ENCODE results near the gene RAD51B. TPM values are rescaled to one million over a fixed set of nuclear protein-coding genes. Genes with fewer than 3 reads are reported as not detected.

The RAD51B gene
- total and polyA plus RNA-seq, 4 donors, result 2.5 to 95.0 (median 9.6) TPM

DNA sequence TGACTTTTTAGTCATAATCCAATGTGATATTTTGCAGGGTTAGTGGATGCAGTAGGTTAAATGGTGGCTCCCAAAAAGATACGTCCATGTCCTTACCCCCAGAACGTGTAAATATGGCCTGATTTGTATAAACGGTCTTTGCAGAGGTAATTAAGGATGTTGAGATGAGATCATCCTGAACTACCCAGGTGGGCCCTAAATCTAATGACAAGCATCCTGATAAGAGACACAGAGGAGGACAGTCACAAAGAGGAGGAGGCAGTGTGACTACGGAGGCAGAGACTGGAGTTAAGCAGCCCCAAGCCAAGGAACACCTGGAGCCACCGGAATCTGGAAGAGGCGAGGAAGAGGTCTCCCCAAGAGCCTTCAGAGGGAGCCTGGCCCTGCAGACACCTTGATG is 679.9 kb downstream of the RAD51B start:
- WGBS, 2 donors, result 90 to 95% methylated on average over 6 of the region's 6 CpGs
- ATAC-seq (ENCODE audit: insufficient read depth, low FRiP score) (no peak), DNase-seq (no peak)
- no peaks in the 10 kb centered on the region for H3K36me3 ChIP-seq (ENCODE audit: control insufficient read depth in 4 of 4, insufficient read depth in 4 of 4, low read length in 4 of 4)
- no peak overlapping the region for H3K9ac ChIP-seq (ENCODE audit: insufficient read depth in 1 of 2, low read length in 2 of 2)
- H3K27me3 ChIP-seq (ENCODE audit: control insufficient read depth in 3 of 3, insufficient read depth in 3 of 3, low read length in 2 of 3), result no peaks in the 10 kb centered on the region
- peaks cover 0 to 47% (median 9%) of the 10 kb centered on the region in 5 donors for H3K4me1 ChIP-seq (ENCODE audit: control insufficient read depth in 5 of 5, insufficient read depth in 5 of 5, low read length in 5 of 5)
- H3K9me3 ChIP-seq (ENCODE audit: control insufficient read depth in 4 of 4, insufficient read depth in 3 of 4, low read length in 3 of 4), result peaks cover 0 to 1% (median 0%) of the 10 kb centered on the region in 4 donors
- TF ChIP-seq, protein P1, sequence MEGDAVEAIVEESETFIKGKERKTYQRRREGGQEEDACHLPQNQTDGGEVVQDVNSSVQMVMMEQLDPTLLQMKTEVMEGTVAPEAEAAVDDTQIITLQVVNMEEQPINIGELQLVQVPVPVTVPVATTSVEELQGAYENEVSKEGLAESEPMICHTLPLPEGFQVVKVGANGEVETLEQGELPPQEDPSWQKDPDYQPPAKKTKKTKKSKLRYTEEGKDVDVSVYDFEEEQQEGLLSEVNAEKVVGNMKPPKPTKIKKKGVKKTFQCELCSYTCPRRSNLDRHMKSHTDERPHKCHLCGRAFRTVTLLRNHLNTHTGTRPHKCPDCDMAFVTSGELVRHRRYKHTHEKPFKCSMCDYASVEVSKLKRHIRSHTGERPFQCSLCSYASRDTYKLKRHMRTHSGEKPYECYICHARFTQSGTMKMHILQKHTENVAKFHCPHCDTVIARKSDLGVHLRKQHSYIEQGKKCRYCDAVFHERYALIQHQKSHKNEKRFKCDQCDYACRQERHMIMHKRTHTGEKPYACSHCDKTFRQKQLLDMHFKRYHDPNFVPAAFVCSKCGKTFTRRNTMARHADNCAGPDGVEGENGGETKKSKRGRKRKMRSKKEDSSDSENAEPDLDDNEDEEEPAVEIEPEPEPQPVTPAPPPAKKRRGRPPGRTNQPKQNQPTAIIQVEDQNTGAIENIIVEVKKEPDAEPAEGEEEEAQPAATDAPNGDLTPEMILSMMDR (IDR thresholded peaks at IDR 0.05; ENCODE audit: control extremely low read depth, extremely low read depth), result no peak
- no peak overlapping the region for H3K4me3 ChIP-seq
- no peak overlapping the region for H3K27ac ChIP-seq (ENCODE audit: low read depth in 1 of 2, low read length in 1 of 2)

DNA sequence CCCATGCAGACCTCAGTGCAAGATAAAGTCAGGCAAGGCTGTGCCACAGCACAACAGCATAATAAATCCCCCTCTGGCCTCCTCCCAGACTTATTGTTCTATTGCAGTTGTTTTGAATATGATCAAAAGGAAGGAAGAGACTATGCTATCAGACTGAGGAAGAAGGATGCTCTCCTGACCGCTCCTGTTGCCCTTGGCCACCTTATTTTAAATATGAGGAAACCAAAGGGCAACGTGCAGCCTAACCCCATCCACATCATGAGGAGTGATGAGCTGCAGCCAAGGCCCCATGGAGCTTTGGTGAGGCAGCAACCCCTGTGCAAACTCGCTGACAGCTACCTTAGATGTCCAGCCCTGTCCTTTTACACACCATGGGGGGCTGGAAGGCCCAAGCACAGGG is 681.6 kb downstream of the RAD51B start:
- H3K4me3 ChIP-seq, result no peak overlapping the region
- no peaks in the 10 kb centered on the region for H3K36me3 ChIP-seq (ENCODE audit: control insufficient read depth in 4 of 4, insufficient read depth in 4 of 4, low read length in 4 of 4)
- no peak overlapping the region for H3K9ac ChIP-seq (ENCODE audit: insufficient read depth in 1 of 2, low read length in 2 of 2)
- no peak for ATAC-seq (ENCODE audit: insufficient read depth, low FRiP score)
- peaks cover 0 to 46% (median 19%) of the 10 kb centered on the region in 5 donors for H3K4me1 ChIP-seq (ENCODE audit: control insufficient read depth in 5 of 5, insufficient read depth in 5 of 5, low read length in 5 of 5)
- WGBS, 2 donors, result 67 to 84% methylated on average over 3 of the region's 3 CpGs
- peak overlapping the region in 1 of 2 donors; percentile 23 for H3K27ac ChIP-seq (ENCODE audit: low read depth in 1 of 2, low read length in 1 of 2)
- TF ChIP-seq, protein P1 (IDR thresholded peaks at IDR 0.05; ENCODE audit: control extremely low read depth, extremely low read depth), result no peak
- H3K27me3 ChIP-seq (ENCODE audit: control insufficient read depth in 3 of 3, insufficient read depth in 3 of 3, low read length in 2 of 3), result no peaks in the 10 kb centered on the region
- DNase-seq, result peak in 2 of 3 donors; percentile 51 to 57
- peaks cover 0 to 1% (median 0%) of the 10 kb centered on the region in 4 donors for H3K9me3 ChIP-seq (ENCODE audit: control insufficient read depth in 4 of 4, insufficient read depth in 3 of 4, low read length in 3 of 4)

DNA sequence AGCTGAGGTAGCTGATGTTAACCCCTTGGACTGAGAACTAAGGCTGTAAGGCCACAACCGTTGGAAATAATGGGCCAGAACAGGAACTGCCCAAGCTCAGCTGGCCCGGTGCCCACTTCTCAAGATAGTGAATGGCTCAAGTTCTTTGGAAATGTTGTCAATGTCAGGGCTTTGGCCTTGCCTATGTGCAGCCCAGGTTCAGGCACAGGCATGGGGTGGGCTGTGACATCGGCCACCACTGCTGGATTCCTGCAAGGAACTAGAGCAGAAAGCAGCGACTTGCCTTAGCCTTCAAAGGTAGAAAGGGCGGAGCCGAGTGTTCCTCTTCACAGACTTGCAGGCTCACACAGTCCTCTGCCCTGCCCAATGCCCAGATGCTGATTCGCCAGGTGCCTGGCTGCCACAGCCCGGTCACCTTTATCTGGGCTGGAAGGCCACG is 682.1 kb downstream of the RAD51B start:
- TF ChIP-seq, protein P1 (IDR thresholded peaks at IDR 0.05; ENCODE audit: control extremely low read depth, extremely low read depth), result no peak
- WGBS, 2 donors, result 83% methylated on average over 9 of the region's 9 CpGs
- Histone ChIP-seq H3K27ac (ENCODE audit: low read depth in 1 of 2, low read length in 1 of 2) (peak overlapping the region in 1 of 2 donors; percentile 23), H3K4me1 (ENCODE audit: control insufficient read depth in 5 of 5, insufficient read depth in 5 of 5, low read length in 5 of 5) (peaks cover 0 to 50% (median 23%) of the 10 kb centered on the region in 5 donors), H3K4me3 (no peak overlapping the region), H3K9ac (ENCODE audit: insufficient read depth in 1 of 2, low read length in 2 of 2) (no peak overlapping the region), H3K9me3 (ENCODE audit: control insufficient read depth in 4 of 4, insufficient read depth in 3 of 4, low read length in 3 of 4) (peaks cover 0 to 1% (median 0%) of the 10 kb centered on the region in 4 donors), H3K27me3 (ENCODE audit: control insufficient read depth in 3 of 3, insufficient read depth in 3 of 3, low read length in 2 of 3) (no peaks in the 10 kb centered on the region), H3K36me3 (ENCODE audit: control insufficient read depth in 4 of 4, insufficient read depth in 4 of 4, low read length in 4 of 4) (no peaks in the 10 kb centered on the region)
- DNase-seq, result peak in 1 of 3 donors; percentile 54
- ATAC-seq (ENCODE audit: insufficient read depth, low FRiP score), result no peak

DNA sequence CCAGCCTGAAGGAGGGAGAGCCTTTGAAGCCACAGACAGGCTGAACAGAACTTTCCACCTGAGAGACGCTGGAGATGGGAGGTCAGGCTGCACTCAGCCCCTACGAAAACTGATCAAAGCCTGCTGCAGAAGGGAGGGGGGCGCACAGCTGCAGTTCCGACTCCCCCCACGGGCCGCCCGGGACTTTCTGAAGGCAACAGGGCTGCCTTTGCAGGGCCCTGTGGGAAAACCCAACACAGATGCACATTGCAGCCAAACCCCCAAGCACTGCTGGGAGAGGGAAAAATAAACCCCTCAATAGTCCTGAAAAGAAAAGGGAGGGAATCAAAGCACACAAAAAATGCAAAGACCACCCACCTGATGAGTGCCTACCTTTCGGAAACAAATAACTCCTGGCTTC is 682.7 kb downstream of the RAD51B start:
- Histone ChIP-seq H3K4me3 (no peak overlapping the region), H3K27ac (ENCODE audit: low read depth in 1 of 2, low read length in 1 of 2) (no peak overlapping the region), H3K9ac (ENCODE audit: insufficient read depth in 1 of 2, low read length in 2 of 2) (no peak overlapping the region), H3K4me1 (ENCODE audit: control insufficient read depth in 5 of 5, insufficient read depth in 5 of 5, low read length in 5 of 5) (peaks cover 0 to 56% (median 21%) of the 10 kb centered on the region in 5 donors), H3K9me3 (ENCODE audit: control insufficient read depth in 4 of 4, insufficient read depth in 3 of 4, low read length in 3 of 4) (peaks cover 0 to 1% (median 0%) of the 10 kb centered on the region in 4 donors), H3K27me3 (ENCODE audit: control insufficient read depth in 3 of 3, insufficient read depth in 3 of 3, low read length in 2 of 3) (no peaks in the 10 kb centered on the region), H3K36me3 (ENCODE audit: control insufficient read depth in 4 of 4, insufficient read depth in 4 of 4, low read length in 4 of 4) (no peaks in the 10 kb centered on the region)
- 92 to 94% methylated on average over 8 of the region's 8 CpGs for WGBS, 2 donors
- ATAC-seq (ENCODE audit: insufficient read depth, low FRiP score) (no peak), DNase-seq (no peak)
- TF ChIP-seq, protein P1 (IDR thresholded peaks at IDR 0.05; ENCODE audit: control extremely low read depth, extremely low read depth), result no peak
